Skeletal muscle tissue (tissue), 4 donors: ENCODE results near the gene PIGP. TPM values are rescaled to one million over a fixed set of nuclear protein-coding genes. Genes with fewer than 3 reads are reported as not detected.

Source experiments
- H3K27ac ChIP-seq: one replicate; pipeline ENCODE4 v1.7.0; 2013; ENCODE audit warnings: mild to moderate bottlenecking, low read depth, low read length, inconsistent platforms
- H3K27me3 ChIP-seq, 3 donors: one replicate each; pipeline ENCODE4 v1.7.0; 2013; ENCODE audit warnings: low read length in 3 of 3; ENCODE audit not compliant: control insufficient read depth in 3 of 3, insufficient read depth in 3 of 3
- H3K36me3 ChIP-seq, 3 donors: one replicate each; pipeline ENCODE4 v1.7.0; 2013; ENCODE audit warnings: low read length in 3 of 3; ENCODE audit not compliant: control insufficient read depth in 3 of 3, insufficient read depth in 3 of 3
- H3K4me1 ChIP-seq, 3 donors: one replicate each; pipeline ENCODE4 v1.7.0; 2013; ENCODE audit warnings: low read length in 3 of 3, mild to moderate bottlenecking in 3 of 3; ENCODE audit not compliant: control insufficient read depth in 3 of 3, insufficient read depth in 3 of 3
- H3K4me3 ChIP-seq, 3 donors: one replicate each; pipeline ENCODE4 v1.7.0; 2013; ENCODE audit warnings: low read length in 3 of 3
- H3K9ac ChIP-seq, 3 donors: one replicate each; pipeline ENCODE4 v1.7.0; 2013; ENCODE audit warnings: low read length in 3 of 3, mild to moderate bottlenecking in 3 of 3, moderate library complexity in 2 of 3, low read depth in 1 of 3
- H3K9me3 ChIP-seq, 3 donors: one replicate each; pipeline ENCODE4 v1.7.0; 2013; ENCODE audit warnings: low read length in 3 of 3; ENCODE audit not compliant: control insufficient read depth in 3 of 3
- total RNA-seq: library from RNA; depleted of rRNA; stranded (reverse); fragments of >200 nt; gene quantifications from one replicate; pipeline ENCODE4 v1.2.3, GENCODE V29; 2014
- donor health status: Osteomylitis.

PIGP gene
- total RNA-seq, 1 donor from 2014 or later, result 11.5 TPM

GRCh38 chr21:37100316-37100715 is 27.4 kb upstream of the PIGP start:
- no peaks in the 10 kb centered on the region for H3K27me3 ChIP-seq
- no peak overlapping the region for H3K9ac ChIP-seq
- H3K4me1 ChIP-seq, result no peaks in the 10 kb centered on the region
- H3K4me3 ChIP-seq, result no peak overlapping the region
- H3K27ac ChIP-seq, result no peak overlapping the region
- no peaks in the 10 kb centered on the region for H3K9me3 ChIP-seq
- H3K36me3 ChIP-seq, result peaks cover 9 to 34% (median 24%) of the 10 kb centered on the region in 3 donors

GRCh38 chr21:37098751-37099150 is 25.9 kb upstream of the PIGP start:
- Histone ChIP-seq H3K9ac (no peak overlapping the region), H3K36me3 (peaks cover 9 to 34% (median 20%) of the 10 kb centered on the region in 3 donors), H3K9me3 (no peaks in the 10 kb centered on the region), H3K27ac (no peak overlapping the region), H3K27me3 (no peaks in the 10 kb centered on the region), H3K4me1 (no peaks in the 10 kb centered on the region), H3K4me3 (no peak overlapping the region)

- H3K36me3 ChIP-seq, result peaks cover 9 to 36% (median 26%) of the 10 kb centered on the region in 3 donors
- no peaks in the 10 kb centered on the region for H3K4me1 ChIP-seq
- H3K9me3 ChIP-seq, result no peaks in the 10 kb centered on the region
These were observed 22.9 kb upstream of the PIGP start for GRCh38 chr21:37095821-37096220.

GRCh38 chr21:37093977-37094376 is 21.1 kb upstream of the PIGP start:
- no peak overlapping the region for H3K27ac ChIP-seq
- peaks cover 9 to 33% (median 29%) of the 10 kb centered on the region in 3 donors for H3K36me3 ChIP-seq
- H3K9ac ChIP-seq, result no peak overlapping the region
- H3K27me3 ChIP-seq, result no peaks in the 10 kb centered on the region
- no peak overlapping the region for H3K4me3 ChIP-seq
- no peaks in the 10 kb centered on the region for H3K4me1 ChIP-seq
- H3K9me3 ChIP-seq, result no peaks in the 10 kb centered on the region

More at GRCh38 chr21:37095821-37096220, 22.9 kb upstream of the PIGP start:
- H3K27me3 ChIP-seq, result no peaks in the 10 kb centered on the region
- H3K9ac ChIP-seq, result no peak overlapping the region
- no peak overlapping the region for H3K27ac ChIP-seq
- no peak overlapping the region for H3K4me3 ChIP-seq

GRCh38 chr21:37088186-37088735 is 15.4 kb upstream of the PIGP start:
- Histone ChIP-seq H3K36me3 (peaks cover 0 to 12% (median 8%) of the 10 kb centered on the region in 3 donors), H3K27me3 (no peaks in the 10 kb centered on the region), H3K9ac (no peak overlapping the region)

GRCh38 chr21:37087188-37087587 is 14.3 kb upstream of the PIGP start:
- no peak overlapping the region for H3K9ac ChIP-seq
- H3K4me1 ChIP-seq, result peaks cover 11 to 18% (median 15%) of the 10 kb centered on the region in 3 donors
- peak overlapping the region; percentile 21 for H3K27ac ChIP-seq
- H3K4me3 ChIP-seq, result no peak overlapping the region
- H3K9me3 ChIP-seq, result no peaks in the 10 kb centered on the region
- peaks cover 0 to 9% (median 8%) of the 10 kb centered on the region in 3 donors for H3K36me3 ChIP-seq
- no peaks in the 10 kb centered on the region for H3K27me3 ChIP-seq

More at GRCh38 chr21:37088186-37088735, 15.4 kb upstream of the PIGP start:
- Histone ChIP-seq H3K27ac (no peak overlapping the region), H3K4me1 (peaks cover 2 to 10% (median 7%) of the 10 kb centered on the region in 3 donors), H3K4me3 (no peak overlapping the region), H3K9me3 (no peaks in the 10 kb centered on the region)

GRCh38 chr21:37085726-37086125 is 12.9 kb upstream of the PIGP start:
- Histone ChIP-seq H3K4me3 (no peak overlapping the region), H3K9ac (no peak overlapping the region), H3K36me3 (peaks cover 0 to 5% (median 5%) of the 10 kb centered on the region in 3 donors), H3K27me3 (no peaks in the 10 kb centered on the region), H3K9me3 (no peaks in the 10 kb centered on the region), H3K4me1 (peaks cover 13 to 20% (median 16%) of the 10 kb centered on the region in 3 donors), H3K27ac (no peak overlapping the region)

GRCh38 chr21:37082856-37083528 is 10.1 kb upstream of the PIGP start:
- Histone ChIP-seq H3K36me3 (no peaks in the 10 kb centered on the region), H3K4me3 (no peak overlapping the region), H3K4me1 (peaks cover 13 to 20% (median 16%) of the 10 kb centered on the region in 3 donors), H3K27ac (peak overlapping the region; percentile 2), H3K27me3 (no peaks in the 10 kb centered on the region), H3K9ac (no peak overlapping the region), H3K9me3 (no peaks in the 10 kb centered on the region)

GRCh38 chr21:37082375-37082774 is 9.5 kb upstream of the PIGP start:
- Histone ChIP-seq H3K27me3 (no peaks in the 10 kb centered on the region), H3K9ac (no peak overlapping the region), H3K4me3 (peak overlapping the region in 1 of 3 donors; percentile 7), H3K36me3 (no peaks in the 10 kb centered on the region), H3K9me3 (no peaks in the 10 kb centered on the region), H3K4me1 (peaks cover 13 to 20% (median 16%) of the 10 kb centered on the region in 3 donors), H3K27ac (no peak overlapping the region)

GRCh38 chr21:37079211-37079824 is 6.4 kb upstream of the PIGP start:
- Histone ChIP-seq H3K36me3 (no peaks in the 10 kb centered on the region), H3K27me3 (no peaks in the 10 kb centered on the region), H3K4me3 (no peak overlapping the region), H3K9ac (no peak overlapping the region), H3K9me3 (no peaks in the 10 kb centered on the region), H3K4me1 (peaks cover 17 to 22% (median 21%) of the 10 kb centered on the region in 3 donors), H3K27ac (no peak overlapping the region)
